Inferior parietal cortex (tissue), 1 donor: ENCODE results near the gene KCNJ9.

Source experiments
- DNase-seq: peaks from one replicate; pipeline ENCODE4 v3.0.0-alpha.2; 2016; ENCODE audit errors: extremely low spot score

KCNJ9 gene

GRCh38 chr1:160066829-160067745, 14.3 kb upstream of the KCNJ9 start:
- DNase-seq = no peak

GRCh38 chr1:160068225-160068624, 13.1 kb upstream of the KCNJ9 start:
- DNase-seq = no peak

GRCh38 chr1:160069460-160070231, 11.7 kb upstream of the KCNJ9 start, which contains the start of gene KCNJ10:
KCNJ10 (minus strand) TSS chr1:160070160; CDS start chr1:160042532, 27,628 bp downstream.
- no peak for DNase-seq

- DNase-seq = peak; percentile 75
These were observed 10.8 kb upstream of the KCNJ9 start for GRCh38 chr1:160070243-160071163.

- no peak for DNase-seq
These were observed 10.0 kb upstream of the KCNJ9 start for GRCh38 chr1:160071289-160071688.

GRCh38 chr1:160074865-160075264, 6.5 kb upstream of the KCNJ9 start:
- DNase-seq = no peak

GRCh38 chr1:160075836-160076235, 5.5 kb upstream of the KCNJ9 start:
- no peak for DNase-seq

- no peak for DNase-seq
These were observed 5.0 kb upstream of the KCNJ9 start for GRCh38 chr1:160076295-160076694.

GRCh38 chr1:160077486-160077885, 3.9 kb upstream of the KCNJ9 start:
- DNase-seq = no peak

- DNase-seq = no peak
These were observed 2.7 kb upstream of the KCNJ9 start for GRCh38 chr1:160078512-160079195.

- DNase-seq = no peak
These were observed 1.9 kb upstream of the KCNJ9 start for GRCh38 chr1:160079448-160079847.

GRCh38 chr1:160080381-160081100, 797 bp upstream of the KCNJ9 start:
- no peak for DNase-seq

GRCh38 chr1:160082487-160082886, 1.1 kb downstream of the KCNJ9 start:
- no peak for DNase-seq

- DNase-seq = peak; percentile 13
These were observed 1.6 kb downstream of the KCNJ9 start for GRCh38 chr1:160082926-160083325.

- DNase-seq = peak; percentile 49
These were observed 2.8 kb downstream of the KCNJ9 start for GRCh38 chr1:160083968-160084770.

GRCh38 chr1:160084771-160085321, 3.5 kb downstream of the KCNJ9 start:
- no peak for DNase-seq

- DNase-seq = peak; percentile 89
These were observed 4.5 kb downstream of the KCNJ9 start for GRCh38 chr1:160085686-160086455.

GRCh38 chr1:160086456-160086892, 5.1 kb downstream of the KCNJ9 start:
- peak; percentile 62 for DNase-seq
